Activated naive CD4-positive, alpha-beta T cell treated with anti-CD3 and anti-CD28 coated beads for 36 hours (primary cell): ENCODE data around the gene CDH7. TPM values are rescaled to one million over a fixed set of nuclear protein-coding genes. Genes with fewer than 3 reads are reported as not detected.

Experiments used
- CTCF ChIA-PET: fragments of 350-600 bp; sonication (Branson Sonifier 250); formaldehyde crosslinking; loops from one replicate; lab custom pipeline; 2021; ENCODE audit warnings: antibody characterized with exemption; lab: Charles Lee
- DNase-seq: peaks from one replicate; pipeline ENCODE4 v3.0.0-alpha.2; 2020
- H3K27ac Mint-ChIP-seq: one replicate; pipeline ENCODE4 v1.8.0; 2021; ENCODE audit warnings: mild to moderate bottlenecking, mixed read lengths
- H3K27me3 Mint-ChIP-seq: one replicate; pipeline ENCODE4 v1.8.0; 2021; ENCODE audit warnings: low read depth, mixed read lengths
- H3K36me3 Mint-ChIP-seq: one replicate; pipeline ENCODE4 v1.8.0; 2021; ENCODE audit warnings: low read depth, mixed read lengths
- H3K4me1 Mint-ChIP-seq: one replicate; pipeline ENCODE4 v1.8.0; 2021; ENCODE audit warnings: low read depth, mixed read lengths
- H3K4me3 Mint-ChIP-seq: one replicate; pipeline ENCODE4 v1.8.0; 2021; ENCODE audit warnings: mild to moderate bottlenecking, moderate library complexity, mixed read lengths
- H3K9me3 Mint-ChIP-seq: one replicate; pipeline ENCODE4 v1.8.0; 2021; ENCODE audit warnings: mixed read lengths
- intact Hi-C: fragments of 100-400 bp; cut with micrococcal nuclease; formaldehyde crosslinking; loops from one replicate; pipeline ENCODE4 v1.15.1; 2023
- total RNA-seq, 2 experiments: library from RNA; stranded (reverse); gene quantifications; one replicate each; pipeline ENCODE4 v1.2.3, GENCODE V29; 2021

CDH7 gene
- not detected for total RNA-seq

- no peaks in the 10 kb centered on the region for H3K4me1 Mint-ChIP-seq
- no peak within 1 kb of the TSS for H3K27ac Mint-ChIP-seq
- no peaks in the 10 kb centered on the region for H3K9me3 Mint-ChIP-seq
- no peaks in the 10 kb centered on the region for H3K36me3 Mint-ChIP-seq
- no peak within 1 kb of the TSS for H3K4me3 Mint-ChIP-seq
- H3K27me3 Mint-ChIP-seq: peaks cover 21% of the 10 kb centered on the region
- DNase-seq: no peak
- CTCF ChIA-PET: no interaction called here
- intact Hi-C loops: loop anchor here (10.0 kb wide), 1 partner anchor 1716 kb away; no protein-coding TSS in a partner anchor
These were observed at the start of gene CDH7 for GRCh38 chr18:65750389-65751154. TSS of gene CDH7 (plus strand) at chr18:65751012. CDS start at chr18:65762843, 11,831 bp downstream.

DNA sequence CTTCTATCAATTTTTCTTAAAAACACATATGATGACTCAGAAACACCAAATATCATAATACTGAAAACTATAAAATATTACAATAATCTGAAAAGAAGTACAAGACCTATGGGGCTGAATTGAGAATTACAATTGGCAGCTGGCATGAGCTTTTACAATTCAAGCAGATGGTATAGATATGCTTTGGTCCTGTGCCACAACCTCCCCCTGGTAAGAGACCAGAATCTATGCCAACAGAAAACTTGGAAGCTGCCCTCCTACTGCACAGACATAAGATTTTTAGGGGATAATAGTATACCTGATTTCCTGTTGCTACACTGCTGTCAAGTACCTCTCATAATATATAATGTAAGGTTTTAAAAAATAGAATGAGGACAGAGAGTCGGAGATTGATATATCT, 46.8 kb upstream of the CDH7 start:
- intact Hi-C loops: no loop called here
- no peaks in the 10 kb centered on the region for H3K27me3 Mint-ChIP-seq
- H3K27ac Mint-ChIP-seq: no peak overlapping the region
- CTCF ChIA-PET: interaction anchor here (0.6 kb wide), 1 partner anchor 947 kb away, joined by 3 read pairs; no protein-coding TSS in a partner anchor
- no peak for DNase-seq
- H3K9me3 Mint-ChIP-seq: peaks cover 5% of the 10 kb centered on the region
- no peaks in the 10 kb centered on the region for H3K4me1 Mint-ChIP-seq
- no peak overlapping the region for H3K4me3 Mint-ChIP-seq
- H3K36me3 Mint-ChIP-seq: no peaks in the 10 kb centered on the region

GRCh38 chr18:65706646-65707045, 44.2 kb upstream of the CDH7 start:
- CTCF ChIA-PET: no interaction called here
- no peaks in the 10 kb centered on the region for H3K27me3 Mint-ChIP-seq
- no peak overlapping the region for H3K27ac Mint-ChIP-seq
- no peak for DNase-seq
- no peak overlapping the region for H3K4me3 Mint-ChIP-seq
- no peaks in the 10 kb centered on the region for H3K4me1 Mint-ChIP-seq
- H3K9me3 Mint-ChIP-seq: peaks cover 5% of the 10 kb centered on the region
- H3K36me3 Mint-ChIP-seq: no peaks in the 10 kb centered on the region
- intact Hi-C loops: no loop called here

GRCh38 chr18:65711493-65711892, 39.3 kb upstream of the CDH7 start:
- Mint-ChIP-seq H3K4me3 (no peak overlapping the region), H3K27ac (no peak overlapping the region), H3K27me3 (no peaks in the 10 kb centered on the region), H3K9me3 (peaks cover 5% of the 10 kb centered on the region), H3K4me1 (no peaks in the 10 kb centered on the region), H3K36me3 (no peaks in the 10 kb centered on the region)
- no peak for DNase-seq
- intact Hi-C loops: no loop called here
- CTCF ChIA-PET: no interaction called here

GRCh38 chr18:65721619-65722018, 29.2 kb upstream of the CDH7 start:
- no peak overlapping the region for H3K4me3 Mint-ChIP-seq
- H3K9me3 Mint-ChIP-seq: peaks cover 11% of the 10 kb centered on the region
- CTCF ChIA-PET: no interaction called here
- no peaks in the 10 kb centered on the region for H3K4me1 Mint-ChIP-seq
- no peaks in the 10 kb centered on the region for H3K27me3 Mint-ChIP-seq
- H3K27ac Mint-ChIP-seq: no peak overlapping the region
- DNase-seq: no peak
- intact Hi-C loops: no loop called here
- no peaks in the 10 kb centered on the region for H3K36me3 Mint-ChIP-seq

DNA sequence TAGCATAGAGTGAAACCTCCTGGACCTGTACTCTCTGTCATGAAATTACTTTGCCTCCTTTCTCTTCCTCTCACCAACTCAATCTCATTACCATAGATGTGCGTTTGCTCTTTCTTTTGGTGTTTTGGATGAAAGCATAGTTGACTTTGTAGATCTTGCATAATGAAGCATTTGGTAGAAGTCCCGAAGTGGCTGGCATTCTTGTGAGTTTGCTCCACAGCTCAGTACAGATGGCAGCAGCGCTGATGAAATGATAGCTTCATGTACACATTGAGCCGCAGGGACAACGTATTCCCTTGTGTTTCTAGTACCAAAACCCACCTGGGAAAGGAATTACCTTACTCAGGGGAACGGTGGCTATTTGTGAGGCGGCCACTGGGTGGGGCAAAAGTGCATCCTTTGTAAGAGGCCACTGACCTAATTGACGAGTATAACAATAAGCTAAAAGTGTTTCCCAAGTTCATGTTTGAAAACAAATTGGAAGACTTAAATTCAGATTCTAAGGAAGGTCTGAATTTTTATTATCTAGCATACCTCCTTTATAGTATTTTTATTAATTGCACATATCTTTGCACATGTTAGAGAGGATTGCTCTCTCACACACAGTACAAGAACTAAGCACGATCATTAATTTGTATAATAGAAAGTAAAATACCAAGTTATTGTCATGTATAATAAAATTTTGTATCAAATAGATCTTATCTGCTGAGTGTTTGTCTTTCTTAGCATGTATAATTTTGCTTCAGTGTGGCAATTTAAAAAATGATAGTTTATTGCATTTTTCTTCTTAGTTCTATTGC, 25.4 kb upstream of the CDH7 start:
- Mint-ChIP-seq H3K36me3 (no peaks in the 10 kb centered on the region), H3K9me3 (peaks cover 11% of the 10 kb centered on the region), H3K4me1 (no peaks in the 10 kb centered on the region), H3K27ac (no peak overlapping the region), H3K27me3 (no peaks in the 10 kb centered on the region), H3K4me3 (no peak overlapping the region)
- intact Hi-C loops: no loop called here
- CTCF ChIA-PET: no interaction called here
- no peak for DNase-seq

DNA sequence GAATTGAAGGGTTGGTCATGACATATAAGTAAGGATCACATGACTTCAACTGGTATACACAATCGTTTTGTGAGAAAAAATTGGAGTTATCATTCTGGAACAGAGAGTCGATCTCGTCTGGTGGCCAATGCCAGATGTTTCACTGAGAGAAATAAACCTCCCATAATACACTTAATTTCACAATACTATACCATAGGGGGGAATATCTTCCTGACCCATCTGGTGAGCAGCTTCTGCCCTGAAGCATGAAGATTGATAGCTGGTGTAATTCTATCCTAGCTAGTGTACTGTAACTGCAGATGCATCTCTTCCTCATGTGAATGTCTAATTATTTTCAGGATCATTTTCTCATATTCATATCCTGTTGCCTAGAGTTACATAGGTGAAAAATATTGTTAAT, 15.7 kb upstream of the CDH7 start:
- intact Hi-C loops: no loop called here

GRCh38 chr18:65737471-65737955, 13.3 kb upstream of the CDH7 start:
- Mint-ChIP-seq H3K4me1 (no peaks in the 10 kb centered on the region), H3K9me3 (peaks cover 1% of the 10 kb centered on the region), H3K4me3 (no peak overlapping the region), H3K36me3 (no peaks in the 10 kb centered on the region), H3K27ac (no peak overlapping the region), H3K27me3 (no peaks in the 10 kb centered on the region)
- CTCF ChIA-PET: no interaction called here
- no peak for DNase-seq
- intact Hi-C loops: no loop called here

More for the DNA sequence above, 15.7 kb upstream of the CDH7 start:
- Mint-ChIP-seq H3K4me1 (no peaks in the 10 kb centered on the region), H3K9me3 (no peaks in the 10 kb centered on the region), H3K27ac (no peak overlapping the region), H3K4me3 (no peak overlapping the region), H3K36me3 (no peaks in the 10 kb centered on the region), H3K27me3 (no peaks in the 10 kb centered on the region)
- CTCF ChIA-PET: no interaction called here
- DNase-seq: no peak

GRCh38 chr18:65746936-65747335, 3.9 kb upstream of the CDH7 start:
- H3K9me3 Mint-ChIP-seq: peaks cover 1% of the 10 kb centered on the region
- CTCF ChIA-PET: no interaction called here
- DNase-seq: no peak
- no peak overlapping the region for H3K27ac Mint-ChIP-seq
- H3K36me3 Mint-ChIP-seq: no peaks in the 10 kb centered on the region
- intact Hi-C loops: no loop called here
- peaks cover 19% of the 10 kb centered on the region for H3K27me3 Mint-ChIP-seq
- no peaks in the 10 kb centered on the region for H3K4me1 Mint-ChIP-seq
- H3K4me3 Mint-ChIP-seq: no peak overlapping the region

DNA sequence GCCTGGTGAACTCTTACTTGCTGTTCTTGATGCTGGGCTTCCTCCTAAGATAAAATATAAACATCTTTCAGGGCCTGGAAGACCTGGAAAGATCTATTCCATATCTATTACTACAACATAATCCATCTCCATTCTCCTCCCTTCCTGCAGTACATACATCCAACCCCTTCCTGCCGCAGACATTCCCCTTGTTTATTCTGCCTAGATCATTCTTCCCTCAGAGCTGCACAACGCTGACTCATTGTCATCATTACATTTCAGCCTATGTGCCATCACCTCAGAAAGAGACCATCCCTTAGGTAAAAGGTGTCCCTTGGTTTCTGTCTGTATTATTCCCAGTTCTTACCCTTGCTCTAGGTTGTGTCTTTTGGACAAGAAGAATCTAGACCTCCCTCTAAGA, 2.5 kb upstream of the CDH7 start:
- no peak for DNase-seq
- H3K4me3 Mint-ChIP-seq: no peak overlapping the region
- H3K27me3 Mint-ChIP-seq: peaks cover 21% of the 10 kb centered on the region
- CTCF ChIA-PET: no interaction called here
- no peaks in the 10 kb centered on the region for H3K4me1 Mint-ChIP-seq
- H3K36me3 Mint-ChIP-seq: no peaks in the 10 kb centered on the region
- H3K9me3 Mint-ChIP-seq: no peaks in the 10 kb centered on the region
- intact Hi-C loops: no loop called here
- H3K27ac Mint-ChIP-seq: no peak overlapping the region

DNA sequence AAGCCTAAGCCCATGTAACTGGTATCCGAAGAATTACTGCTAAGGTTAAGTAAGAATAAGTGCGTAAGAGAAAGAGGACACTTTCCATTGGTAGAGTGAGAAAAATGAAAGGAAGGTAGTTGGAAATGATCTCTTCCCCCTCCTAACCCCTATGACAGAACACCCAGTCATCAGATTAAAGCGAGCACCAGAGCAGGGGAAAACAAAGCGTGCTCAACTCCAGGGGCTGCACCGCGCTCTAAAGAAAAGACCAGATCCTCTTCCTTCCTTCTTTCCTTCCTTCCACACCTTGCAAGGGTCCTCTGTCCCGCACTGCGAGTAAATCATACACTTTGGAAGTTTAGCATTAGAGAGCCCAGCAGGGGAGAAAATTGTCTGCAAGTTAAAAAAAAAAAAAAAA, 971 bp upstream of the CDH7 start:
- H3K4me3 Mint-ChIP-seq: no peak overlapping the region
- H3K4me1 Mint-ChIP-seq: no peaks in the 10 kb centered on the region
- H3K27me3 Mint-ChIP-seq: peaks cover 21% of the 10 kb centered on the region
- H3K27ac Mint-ChIP-seq: no peak overlapping the region
- intact Hi-C loops: loop anchor here (10.0 kb wide), 1 partner anchor 1715 kb away; no protein-coding TSS in a partner anchor
- no peak for DNase-seq
- H3K9me3 Mint-ChIP-seq: no peaks in the 10 kb centered on the region
- H3K36me3 Mint-ChIP-seq: no peaks in the 10 kb centered on the region
- CTCF ChIA-PET: no interaction called here

DNA sequence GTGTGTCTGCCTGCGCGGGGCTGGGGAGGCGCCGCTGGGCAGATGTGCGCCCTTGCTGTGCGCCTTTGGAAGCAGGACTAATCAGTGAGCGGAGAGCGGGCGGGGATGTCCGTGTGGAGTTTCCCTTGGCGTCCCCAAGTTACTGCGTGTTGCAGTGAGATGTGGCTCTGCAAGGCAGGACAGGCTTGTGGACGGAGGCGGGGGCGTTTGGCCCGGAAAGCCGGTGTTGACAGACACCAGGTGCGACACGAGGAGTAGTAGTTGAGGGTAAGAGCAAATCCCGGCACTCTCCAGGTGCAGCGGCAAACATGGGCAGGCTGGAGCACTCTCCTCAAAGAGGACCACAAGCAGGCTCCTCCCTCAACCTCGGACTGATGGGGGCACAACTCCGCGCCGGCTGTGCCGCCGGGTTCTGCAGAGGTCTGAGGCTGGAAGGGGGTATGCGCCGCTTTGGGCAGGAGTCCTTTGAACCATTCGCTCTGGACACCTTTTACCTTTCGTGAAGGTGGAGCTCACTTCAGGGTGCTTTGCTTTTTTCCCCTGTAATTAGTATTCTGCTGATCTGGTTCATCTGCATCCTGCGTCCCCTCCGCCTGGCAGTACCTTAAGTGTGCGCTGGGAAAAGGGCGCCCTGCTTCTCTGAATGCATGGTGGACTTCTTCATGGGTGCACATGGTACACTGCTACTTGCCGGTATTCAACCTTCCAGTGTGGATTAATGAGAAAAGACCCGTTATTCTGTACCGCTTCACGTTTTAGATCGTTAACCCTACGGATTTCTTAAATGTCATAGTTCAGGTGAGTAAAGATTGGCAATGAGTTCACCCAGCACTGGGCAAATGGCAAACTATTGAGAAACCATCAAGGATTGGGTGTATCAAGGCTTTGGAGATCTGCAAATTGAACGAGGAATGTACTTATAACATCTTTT, 608 bp downstream of the CDH7 start:
- no peak for DNase-seq
- Mint-ChIP-seq H3K4me3 (no peak overlapping the region), H3K27me3 (peaks cover 21% of the 10 kb centered on the region), H3K4me1 (no peaks in the 10 kb centered on the region), H3K27ac (no peak overlapping the region), H3K36me3 (no peaks in the 10 kb centered on the region), H3K9me3 (no peaks in the 10 kb centered on the region)
- CTCF ChIA-PET: no interaction called here
- intact Hi-C loops: loop anchor here (10.0 kb wide), 1 partner anchor 1717 kb away; no protein-coding TSS in a partner anchor
